Astrocyte (in vitro differentiated cells and primary cell): ENCODE measurements around the gene TMEM50A.
"Not testable (repeated sequence)": the region's sequence is repeated elsewhere in the genome, so short reads cannot be mapped to it uniquely, and the experiment has no call there.

Experiments used
- EZH2 ChIP-seq: IDR thresholded peaks from 2 replicates; pipeline ENCODE4 v1.6.1; 2012; ENCODE audit warnings: mild to moderate bottlenecking, low read length, inconsistent platforms; ENCODE audit not compliant: insufficient read depth
- TF ChIP-seq, protein P1 (sequence below): IDR thresholded peaks from 2 replicates; pipeline ENCODE4 v1.5.1; 2011; ENCODE audit warnings: low read depth, mild to moderate bottlenecking, inconsistent platforms, low read length, moderate library complexity; ENCODE audit not compliant: insufficient read depth

DNA sequence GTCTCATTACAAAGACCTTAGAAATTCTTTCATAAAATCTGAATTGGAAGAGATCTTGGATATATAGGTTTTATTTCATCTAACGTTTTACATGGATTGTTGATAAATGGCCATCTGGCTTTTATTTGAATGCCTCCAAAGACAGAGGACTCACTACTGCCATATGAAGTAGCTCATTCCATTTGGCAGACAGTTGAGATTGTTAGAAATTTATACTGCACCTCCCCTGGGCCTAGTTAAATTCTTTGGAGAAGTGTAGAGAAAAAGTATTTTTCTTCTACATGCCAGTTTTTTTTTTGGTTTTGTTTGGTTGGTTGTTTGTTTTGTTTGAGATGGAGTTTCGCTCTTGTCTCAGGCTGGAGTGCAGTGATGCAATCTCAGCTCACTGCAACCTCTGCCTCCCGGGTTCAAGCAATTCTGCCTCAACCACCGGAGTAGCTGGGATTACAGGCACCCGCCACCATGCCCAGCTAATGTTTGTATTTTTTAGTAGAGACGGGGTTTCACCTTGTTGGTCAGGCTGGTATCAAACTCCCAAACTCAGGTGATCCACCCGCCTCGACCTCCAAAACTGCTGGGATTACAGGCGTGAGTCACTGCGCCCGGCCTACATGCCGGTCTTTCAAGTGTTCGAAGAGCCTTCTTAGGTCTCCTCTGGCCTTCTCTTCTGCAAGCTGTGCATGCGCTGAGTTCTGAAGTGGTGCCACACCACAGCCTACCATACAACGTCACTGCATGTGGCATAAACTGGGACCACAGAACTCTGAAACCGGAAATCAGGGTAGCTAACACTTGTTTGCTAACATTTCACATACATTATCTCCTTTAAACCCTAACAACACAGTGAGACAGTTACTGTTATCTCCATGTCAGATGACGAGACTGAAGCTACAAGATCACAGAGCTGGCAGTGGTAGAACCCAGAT, 24.8 kb downstream of the TMEM50A start:
- TF ChIP-seq, protein P1, sequence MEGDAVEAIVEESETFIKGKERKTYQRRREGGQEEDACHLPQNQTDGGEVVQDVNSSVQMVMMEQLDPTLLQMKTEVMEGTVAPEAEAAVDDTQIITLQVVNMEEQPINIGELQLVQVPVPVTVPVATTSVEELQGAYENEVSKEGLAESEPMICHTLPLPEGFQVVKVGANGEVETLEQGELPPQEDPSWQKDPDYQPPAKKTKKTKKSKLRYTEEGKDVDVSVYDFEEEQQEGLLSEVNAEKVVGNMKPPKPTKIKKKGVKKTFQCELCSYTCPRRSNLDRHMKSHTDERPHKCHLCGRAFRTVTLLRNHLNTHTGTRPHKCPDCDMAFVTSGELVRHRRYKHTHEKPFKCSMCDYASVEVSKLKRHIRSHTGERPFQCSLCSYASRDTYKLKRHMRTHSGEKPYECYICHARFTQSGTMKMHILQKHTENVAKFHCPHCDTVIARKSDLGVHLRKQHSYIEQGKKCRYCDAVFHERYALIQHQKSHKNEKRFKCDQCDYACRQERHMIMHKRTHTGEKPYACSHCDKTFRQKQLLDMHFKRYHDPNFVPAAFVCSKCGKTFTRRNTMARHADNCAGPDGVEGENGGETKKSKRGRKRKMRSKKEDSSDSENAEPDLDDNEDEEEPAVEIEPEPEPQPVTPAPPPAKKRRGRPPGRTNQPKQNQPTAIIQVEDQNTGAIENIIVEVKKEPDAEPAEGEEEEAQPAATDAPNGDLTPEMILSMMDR, result not testable (repeated sequence)
- not testable (repeated sequence) for TF ChIP-seq EZH2
